AG04449 (cell line): ENCODE results near the gene ARHGAP32.

Experiments
- CTCF ChIA-PET: fragments of 350-600 bp; formaldehyde crosslinking; extraction: SDS; loops from one replicate; lab custom pipeline; 2021; ENCODE audit warnings: antibody characterized with exemption; lab: Yijun Ruan, JAX
- POLR2A ChIA-PET: fragments of 400-600, 350-600 bp; formaldehyde crosslinking; extraction: SDS; loops from one replicate; lab custom pipeline; 2020; ENCODE audit warnings: antibody characterized with exemption, inconsistent platforms; lab: Yijun Ruan, JAX
- DNase-seq: peaks from one replicate; pipeline ENCODE4 v3.0.0-alpha.2; 2010; ENCODE audit warnings: low read depth, low spot score
- H3K4me3 ChIP-seq: 2 replicates; pipeline ENCODE4 v1.5.1; 2011; ENCODE audit warnings: low read depth, mild to moderate bottlenecking, control low read depth, low read length
- CTCF ChIP-seq: IDR thresholded peaks from one replicate; pipeline ENCODE4 v1.5.1; 2011; ENCODE audit warnings: mild to moderate bottlenecking, moderate library complexity, low read length, control low read depth, inconsistent platforms; ENCODE audit not compliant: insufficient read depth; ENCODE audit errors: missing control alignments

Gene ARHGAP32

GRCh38 chr11:128939591-128939990 is 252.5 kb downstream of the ARHGAP32 start:
- H3K4me3 ChIP-seq: no peak overlapping the region
- no peak for DNase-seq
- TF ChIP-seq CTCF: no peak
- ChIA-PET POLR2A (no interaction called here), CTCF (interaction anchor here (0.9 to 12.5 kb wide), 3 partner anchors 19 to 54 kb away, joined by 3 to 89 read pairs (median 18); no protein-coding TSS in a partner anchor)

GRCh38 chr11:128938156-128938885 is 253.8 kb downstream of the ARHGAP32 start:
- DNase-seq: no peak
- POLR2A ChIA-PET: no interaction called here
- H3K4me3 ChIP-seq: no peak overlapping the region
- CTCF ChIA-PET: interaction anchor here (1.3 to 3.7 kb wide), 3 partner anchors 9 to 53 kb away, joined by 4 to 18 read pairs (median 14); no protein-coding TSS in a partner anchor
- no peak for TF ChIP-seq CTCF

GRCh38 chr11:128937480-128937879 is 254.6 kb downstream of the ARHGAP32 start:
- DNase-seq: no peak
- TF ChIP-seq CTCF: no peak
- POLR2A ChIA-PET: no interaction called here
- no peak overlapping the region for H3K4me3 ChIP-seq
- CTCF ChIA-PET: interaction anchor here (1.0 to 2.9 kb wide), 3 partner anchors 9 to 19 kb away, joined by 4 to 14 read pairs (median 4); no protein-coding TSS in a partner anchor

GRCh38 chr11:128936606-128937251 is 255.4 kb downstream of the ARHGAP32 start:
- ChIA-PET POLR2A (no interaction called here), CTCF (interaction anchor here (1.0 to 2.9 kb wide), 2 partner anchors 9 to 20 kb away, joined by 4 to 14 read pairs; no protein-coding TSS in a partner anchor)
- H3K4me3 ChIP-seq: no peak overlapping the region
- DNase-seq: no peak
- TF ChIP-seq CTCF: no peak

- POLR2A ChIA-PET: no interaction called here
- no peak for DNase-seq
- CTCF ChIA-PET: interaction anchor here (1.3 to 1.9 kb wide), 3 partner anchors 10 to 50 kb away, joined by 3 to 8 read pairs (median 4); no protein-coding TSS in a partner anchor
- H3K4me3 ChIP-seq: no peak overlapping the region
- no peak for TF ChIP-seq CTCF
These were observed 257.2 kb downstream of the ARHGAP32 start for GRCh38 chr11:128934926-128935325.

- no peak for DNase-seq
- POLR2A ChIA-PET: interaction anchor here (0.7 kb wide), 1 partner anchor 10 kb away, joined by 3 read pairs; no protein-coding TSS in a partner anchor
- CTCF ChIA-PET: interaction anchor here (1.3 to 1.9 kb wide), 3 partner anchors 9 to 49 kb away, joined by 3 to 8 read pairs (median 4); no protein-coding TSS in a partner anchor
- no peak for TF ChIP-seq CTCF
- no peak overlapping the region for H3K4me3 ChIP-seq
These were observed 257.8 kb downstream of the ARHGAP32 start for GRCh38 chr11:128934351-128934750.
